GM13977 (cell line): ENCODE results near the gene PUS7L.
A peak's percentile ranks its signal among the peaks of the same experiment; 100 is the strongest.

ENCODE experiments used
- DNase-seq: peaks from one replicate; pipeline ENCODE4 v3.0.0; 2012; ENCODE audit warnings: low spot score
- in situ Hi-C: fragments of 300-500 bp; cut with MboI; formaldehyde crosslinking; loops from one replicate; pipeline ENCODE4 v1.12.0; 2022; ENCODE audit warnings: low sequenced_read_pairs, low pct_unique_long_range_greater_than_20kb, mixed read lengths, inconsistent platforms; ENCODE audit not compliant: unreplicated experiment
- TF ChIP-seq, protein P1 (sequence below): IDR thresholded peaks from 2 replicates; pipeline ENCODE4 v1.5.1; 2012; ENCODE audit warnings: mild to moderate bottlenecking, control low read depth; ENCODE audit not compliant: insufficient read depth; ENCODE audit errors: extremely low read depth, missing control alignments

PUS7L gene

GRCh38 chr12:43736927-43737440 is 21.6 kb downstream of the PUS7L start:
- no peak for DNase-seq
- TF ChIP-seq, protein P1, sequence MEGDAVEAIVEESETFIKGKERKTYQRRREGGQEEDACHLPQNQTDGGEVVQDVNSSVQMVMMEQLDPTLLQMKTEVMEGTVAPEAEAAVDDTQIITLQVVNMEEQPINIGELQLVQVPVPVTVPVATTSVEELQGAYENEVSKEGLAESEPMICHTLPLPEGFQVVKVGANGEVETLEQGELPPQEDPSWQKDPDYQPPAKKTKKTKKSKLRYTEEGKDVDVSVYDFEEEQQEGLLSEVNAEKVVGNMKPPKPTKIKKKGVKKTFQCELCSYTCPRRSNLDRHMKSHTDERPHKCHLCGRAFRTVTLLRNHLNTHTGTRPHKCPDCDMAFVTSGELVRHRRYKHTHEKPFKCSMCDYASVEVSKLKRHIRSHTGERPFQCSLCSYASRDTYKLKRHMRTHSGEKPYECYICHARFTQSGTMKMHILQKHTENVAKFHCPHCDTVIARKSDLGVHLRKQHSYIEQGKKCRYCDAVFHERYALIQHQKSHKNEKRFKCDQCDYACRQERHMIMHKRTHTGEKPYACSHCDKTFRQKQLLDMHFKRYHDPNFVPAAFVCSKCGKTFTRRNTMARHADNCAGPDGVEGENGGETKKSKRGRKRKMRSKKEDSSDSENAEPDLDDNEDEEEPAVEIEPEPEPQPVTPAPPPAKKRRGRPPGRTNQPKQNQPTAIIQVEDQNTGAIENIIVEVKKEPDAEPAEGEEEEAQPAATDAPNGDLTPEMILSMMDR: no peak
- in situ Hi-C loops: no loop called here

- in situ Hi-C loops: no loop called here
- TF ChIP-seq, protein P1: no peak
- no peak for DNase-seq
Measured at GRCh38 chr12:43733687-43734086, 24.9 kb downstream of the PUS7L start.

GRCh38 chr12:43730283-43730682 is 28.3 kb downstream of the PUS7L start:
- TF ChIP-seq, protein P1: no peak
- in situ Hi-C loops: no loop called here
- DNase-seq: no peak

GRCh38 chr12:43728698-43729097 is 29.9 kb downstream of the PUS7L start:
- DNase-seq: no peak
- TF ChIP-seq, protein P1: no peak
- in situ Hi-C loops: no loop called here

- in situ Hi-C loops: no loop called here
Measured at GRCh38 chr12:43728117-43728516, 30.5 kb downstream of the PUS7L start.

DNA sequence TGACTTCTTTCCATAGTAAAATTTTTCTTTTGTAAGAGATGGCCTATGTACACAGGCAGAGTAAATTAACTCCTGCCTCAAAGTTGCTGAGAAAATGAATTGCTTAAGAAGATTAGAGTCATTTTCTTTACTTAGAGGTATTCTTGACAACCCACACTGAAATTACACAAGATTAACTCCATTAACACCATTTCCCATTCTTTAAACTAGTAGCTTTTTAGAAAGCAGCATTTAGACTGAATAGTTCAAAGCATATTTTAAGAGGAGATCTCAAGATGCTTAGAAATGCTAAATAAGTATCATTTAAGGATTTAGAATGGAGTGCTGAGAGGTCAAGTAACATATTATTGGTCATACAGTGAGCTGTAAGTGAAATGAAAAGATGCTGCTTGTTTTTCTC is 35.5 kb downstream of the PUS7L start:
- TF ChIP-seq, protein P1: no peak
- in situ Hi-C loops: no loop called here
- no peak for DNase-seq

More at GRCh38 chr12:43728117-43728516, 30.5 kb downstream of the PUS7L start:
- DNase-seq: no peak
- TF ChIP-seq, protein P1: peak; percentile 23

DNA sequence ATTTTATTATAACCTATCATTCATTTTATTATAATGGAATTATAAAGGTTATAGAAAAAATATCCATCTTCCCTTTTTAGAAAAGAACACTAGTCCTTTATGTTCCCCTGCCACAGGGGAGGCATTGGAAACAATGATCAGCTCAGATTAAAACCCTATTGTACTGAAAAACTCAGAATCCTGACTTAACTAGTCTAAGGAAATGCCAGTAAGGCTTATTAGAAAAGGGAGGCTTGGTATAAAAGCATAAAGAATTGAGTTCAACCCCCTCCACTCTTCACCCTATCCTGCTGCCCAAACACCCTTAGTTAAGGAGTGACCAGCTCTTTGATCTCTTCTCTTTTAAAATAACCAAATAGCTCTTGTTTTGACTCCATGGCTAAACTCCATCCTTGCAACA is 36.0 kb downstream of the PUS7L start:
- in situ Hi-C loops: no loop called here
- no peak for DNase-seq
- TF ChIP-seq, protein P1: no peak
